ENCODE results near the gene GAD1. TPM values are rescaled to one million over a fixed set of nuclear protein-coding genes. Genes with fewer than 3 reads are reported as not detected.

Gene GAD1
- total and polyA plus RNA-seq, 10 of the 15 experiments (the other 5 are each of a cell fraction or from before 2014, with no cell fraction given), result 0.04 to 3.4 (median 0.42) TPM

DNA sequence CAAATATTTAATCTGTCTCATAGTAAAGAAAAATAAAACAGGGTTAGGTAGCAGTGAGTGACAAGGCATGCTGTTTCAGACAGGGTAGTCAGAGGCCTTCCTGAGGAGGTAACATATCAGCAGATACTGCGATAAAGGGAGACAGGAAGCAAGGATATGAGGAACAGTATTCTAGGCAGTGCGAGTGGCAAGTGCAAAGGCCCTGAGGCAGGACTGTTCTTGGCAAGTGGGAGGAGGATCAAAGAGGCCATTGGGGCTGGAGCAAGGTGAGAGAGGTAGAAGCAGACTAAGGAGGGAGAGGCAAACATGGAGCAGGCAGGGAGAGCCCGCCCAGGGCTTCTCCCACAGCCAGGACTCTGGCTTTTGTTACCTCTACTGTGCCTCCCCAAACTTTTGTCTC, 33.6 kb downstream of the GAD1 start:
- ATAC-seq (no peak), FAIRE-seq (no peak), DNase-seq (ENCODE audit: low read depth, low spot score) (no peak)
- H3K27ac ChIP-seq (ENCODE audit: control insufficient read depth, insufficient read depth), result no peak overlapping the region
- intact Hi-C loops (cut with micrococcal nuclease; ENCODE audit: unreplicated experiment) (no loop called here), in situ Hi-C loops (cut with MboI) (no loop called here)
- no peaks in the 10 kb centered on the region for H3K4me1 ChIP-seq (ENCODE audit: control insufficient read depth, insufficient read depth, low read length)
- H2AFZ ChIP-seq (ENCODE audit: control insufficient read depth, low read depth, low read length), result no peak overlapping the region
- BruUV-seq (replicated peaks), result no TSS peak
- ChIA-PET POLR2A (no interaction called here), CTCF (no interaction called here), SMC1A (ENCODE audit: uncharacterized antibody, unreplicated experiment) (no interaction called here), RAD21 (ENCODE audit: unreplicated experiment) (no interaction called here)
- H3K9ac ChIP-seq (ENCODE audit: control insufficient read depth, insufficient read depth, low read length), result no peak overlapping the region
- H3K4me2 ChIP-seq (ENCODE audit: control insufficient read depth, insufficient read depth), result no peak overlapping the region
- no peaks in the 10 kb centered on the region for H4K20me1 ChIP-seq (ENCODE audit: control insufficient read depth, insufficient read depth)
- H3K9me3 ChIP-seq (replicated peaks; ENCODE audit: control insufficient read depth, insufficient read depth, low read length), result no peaks in the 10 kb centered on the region; the same call in 2 of the 3 replicates
- H3K27me3 ChIP-seq (replicated peaks in 1 of 2; ENCODE audit: control insufficient read depth in 2 of 2, insufficient read depth in 2 of 2, low read length in 1 of 2), result no peaks in the 10 kb centered on the region
- H3K4me3 ChIP-seq, result no peak overlapping the region
- no peaks in the 10 kb centered on the region for H3K36me3 ChIP-seq (ENCODE audit: control insufficient read depth in 2 of 2, insufficient read depth in 2 of 2, low read length in 1 of 2)
- WGBS (ENCODE audit: insufficient coverage, insufficient replicate concordance, low lambda C conversion rate, missing lambda C conversion rate), result 59% methylated on average over 3 of the region's 3 CpGs
- H3K79me2 ChIP-seq (ENCODE audit: control insufficient read depth, insufficient read depth, low read length), result no peaks in the 10 kb centered on the region
- no peak for TF ChIP-seq EGR1 (IDR thresholded peaks at IDR 0.05; ENCODE audit: borderline replicate concordance in 1 of 2, low read depth in 2 of 2, low read length in 2 of 2)
- TF ChIP-seq, protein P1, sequence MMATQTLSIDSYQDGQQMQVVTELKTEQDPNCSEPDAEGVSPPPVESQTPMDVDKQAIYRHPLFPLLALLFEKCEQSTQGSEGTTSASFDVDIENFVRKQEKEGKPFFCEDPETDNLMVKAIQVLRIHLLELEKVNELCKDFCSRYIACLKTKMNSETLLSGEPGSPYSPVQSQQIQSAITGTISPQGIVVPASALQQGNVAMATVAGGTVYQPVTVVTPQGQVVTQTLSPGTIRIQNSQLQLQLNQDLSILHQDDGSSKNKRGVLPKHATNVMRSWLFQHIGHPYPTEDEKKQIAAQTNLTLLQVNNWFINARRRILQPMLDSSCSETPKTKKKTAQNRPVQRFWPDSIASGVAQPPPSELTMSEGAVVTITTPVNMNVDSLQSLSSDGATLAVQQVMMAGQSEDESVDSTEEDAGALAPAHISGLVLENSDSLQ (IDR thresholded peaks at IDR 0.05), result no peak
- no peak for TF ChIP-seq CREM (IDR thresholded peaks at IDR 0.05; ENCODE audit: low read depth)
- TF ChIP-seq, protein P2, sequence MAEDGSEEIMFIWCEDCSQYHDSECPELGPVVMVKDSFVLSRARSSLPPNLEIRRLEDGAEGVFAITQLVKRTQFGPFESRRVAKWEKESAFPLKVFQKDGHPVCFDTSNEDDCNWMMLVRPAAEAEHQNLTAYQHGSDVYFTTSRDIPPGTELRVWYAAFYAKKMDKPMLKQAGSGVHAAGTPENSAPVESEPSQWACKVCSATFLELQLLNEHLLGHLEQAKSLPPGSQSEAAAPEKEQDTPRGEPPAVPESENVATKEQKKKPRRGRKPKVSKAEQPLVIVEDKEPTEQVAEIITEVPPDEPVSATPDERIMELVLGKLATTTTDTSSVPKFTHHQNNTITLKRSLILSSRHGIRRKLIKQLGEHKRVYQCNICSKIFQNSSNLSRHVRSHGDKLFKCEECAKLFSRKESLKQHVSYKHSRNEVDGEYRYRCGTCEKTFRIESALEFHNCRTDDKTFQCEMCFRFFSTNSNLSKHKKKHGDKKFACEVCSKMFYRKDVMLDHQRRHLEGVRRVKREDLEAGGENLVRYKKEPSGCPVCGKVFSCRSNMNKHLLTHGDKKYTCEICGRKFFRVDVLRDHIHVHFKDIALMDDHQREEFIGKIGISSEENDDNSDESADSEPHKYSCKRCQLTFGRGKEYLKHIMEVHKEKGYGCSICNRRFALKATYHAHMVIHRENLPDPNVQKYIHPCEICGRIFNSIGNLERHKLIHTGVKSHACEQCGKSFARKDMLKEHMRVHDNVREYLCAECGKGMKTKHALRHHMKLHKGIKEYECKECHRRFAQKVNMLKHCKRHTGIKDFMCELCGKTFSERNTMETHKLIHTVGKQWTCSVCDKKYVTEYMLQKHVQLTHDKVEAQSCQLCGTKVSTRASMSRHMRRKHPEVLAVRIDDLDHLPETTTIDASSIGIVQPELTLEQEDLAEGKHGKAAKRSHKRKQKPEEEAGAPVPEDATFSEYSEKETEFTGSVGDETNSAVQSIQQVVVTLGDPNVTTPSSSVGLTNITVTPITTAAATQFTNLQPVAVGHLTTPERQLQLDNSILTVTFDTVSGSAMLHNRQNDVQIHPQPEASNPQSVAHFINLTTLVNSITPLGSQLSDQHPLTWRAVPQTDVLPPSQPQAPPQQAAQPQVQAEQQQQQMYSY (CRISPR knock-in tag; IDR thresholded peaks at IDR 0.05), result no peak
- TF ChIP-seq IKZF1 (conservative IDR thresholded peaks at IDR 0.05), result no peak
- no peak for TF ChIP-seq IRF4 (IDR thresholded peaks at IDR 0.05; ENCODE audit: low read depth, low read length)
- TF ChIP-seq, protein P3, sequence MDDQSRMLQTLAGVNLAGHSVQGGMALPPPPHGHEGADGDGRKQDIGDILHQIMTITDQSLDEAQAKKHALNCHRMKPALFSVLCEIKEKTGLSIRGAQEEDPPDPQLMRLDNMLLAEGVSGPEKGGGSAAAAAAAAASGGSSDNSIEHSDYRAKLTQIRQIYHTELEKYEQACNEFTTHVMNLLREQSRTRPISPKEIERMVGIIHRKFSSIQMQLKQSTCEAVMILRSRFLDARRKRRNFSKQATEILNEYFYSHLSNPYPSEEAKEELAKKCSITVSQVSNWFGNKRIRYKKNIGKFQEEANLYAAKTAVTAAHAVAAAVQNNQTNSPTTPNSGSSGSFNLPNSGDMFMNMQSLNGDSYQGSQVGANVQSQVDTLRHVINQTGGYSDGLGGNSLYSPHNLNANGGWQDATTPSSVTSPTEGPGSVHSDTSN (IDR thresholded peaks at IDR 0.05; ENCODE audit: insufficient replicate concordance, low read depth, low read length), result no peak
- TF ChIP-seq CEBPB (IDR thresholded peaks at IDR 0.05; ENCODE audit: borderline replicate concordance in 1 of 2, low read depth in 2 of 2, low read length in 2 of 2), result no peak
- no peak for TF ChIP-seq SREBF1 (IDR thresholded peaks at IDR 0.05; ENCODE audit: low read length)
- no peak for TF ChIP-seq GATAD2B (conservative IDR thresholded peaks at IDR 0.05; ENCODE audit: low read depth)
- TF ChIP-seq, protein P4, sequence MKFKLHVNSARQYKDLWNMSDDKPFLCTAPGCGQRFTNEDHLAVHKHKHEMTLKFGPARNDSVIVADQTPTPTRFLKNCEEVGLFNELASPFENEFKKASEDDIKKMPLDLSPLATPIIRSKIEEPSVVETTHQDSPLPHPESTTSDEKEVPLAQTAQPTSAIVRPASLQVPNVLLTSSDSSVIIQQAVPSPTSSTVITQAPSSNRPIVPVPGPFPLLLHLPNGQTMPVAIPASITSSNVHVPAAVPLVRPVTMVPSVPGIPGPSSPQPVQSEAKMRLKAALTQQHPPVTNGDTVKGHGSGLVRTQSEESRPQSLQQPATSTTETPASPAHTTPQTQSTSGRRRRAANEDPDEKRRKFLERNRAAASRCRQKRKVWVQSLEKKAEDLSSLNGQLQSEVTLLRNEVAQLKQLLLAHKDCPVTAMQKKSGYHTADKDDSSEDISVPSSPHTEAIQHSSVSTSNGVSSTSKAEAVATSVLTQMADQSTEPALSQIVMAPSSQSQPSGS (IDR thresholded peaks at IDR 0.05; ENCODE audit: low read length), result no peak
- no peak for TF ChIP-seq ZNF207 (IDR thresholded peaks at IDR 0.05; ENCODE audit: borderline replicate concordance)
- TF ChIP-seq MEF2A (IDR thresholded peaks at IDR 0.05; ENCODE audit: insufficient read depth, low read depth, low read length), result no peak
- no peak for TF ChIP-seq SMAD5 (IDR thresholded peaks at IDR 0.05; ENCODE audit: low read depth)
- TF ChIP-seq YY1 (IDR thresholded peaks at IDR 0.05; ENCODE audit: low read depth, low read length), result no peak
- no peak for TF ChIP-seq BMI1 (IDR thresholded peaks at IDR 0.05; ENCODE audit: borderline replicate concordance)
- TF ChIP-seq ETV6 (conservative IDR thresholded peaks at IDR 0.05 in 1 of 2, IDR thresholded peaks at IDR 0.05 in 1 of 2; ENCODE audit: borderline replicate concordance in 1 of 2, low read depth in 1 of 2), result no peak
- TF ChIP-seq SRF (IDR thresholded peaks at IDR 0.05; ENCODE audit: low read depth in 2 of 2, low read length in 2 of 2), result no peak
